Measurements from ENCODE around the gene SLC25A39. TPM values are rescaled to one million over a fixed set of nuclear protein-coding genes. Genes with fewer than 3 reads are reported as not detected.

SLC25A39 gene
- total and polyA plus RNA-seq, 2 of the 4 experiments (the other 2 are of a cell fraction): 49.1 to 99.7 TPM

GRCh38 chr17:44314524-44314868, 10.1 kb downstream of the SLC25A39 start:
- Histone ChIP-seq H2AFZ (replicated peaks; ENCODE audit: low read length, poor library complexity) (no peak overlapping the region), H2BK15ac (ENCODE audit: low read depth, low read length) (no peak overlapping the region), H3K79me1 (ENCODE audit: low read depth in 1 of 2, low read length in 2 of 2) (no peaks in the 10 kb centered on the region), H3K14ac (replicated peaks; ENCODE audit: low read depth, low read length) (no peak overlapping the region), H3K4me2 (ENCODE audit: low read depth, low read length) (no peak overlapping the region), H3K27ac (ENCODE audit: insufficient read depth, low read length) (no peak overlapping the region), H4K8ac (ENCODE audit: low read depth in 2 of 2, low read length in 2 of 2) (no peak overlapping the region), H2AK9ac (replicated peaks; ENCODE audit: low read depth, low read length, poor library complexity) (no peak overlapping the region), H4K20me1 (ENCODE audit: insufficient read depth, low read length) (peaks cover 4% of the 10 kb centered on the region; the same call in 1 of the 2 replicates), H3K36me3 (ENCODE audit: control insufficient read depth, insufficient read depth, low read length) (peaks cover 2% of the 10 kb centered on the region), H3K4me3 (ENCODE audit: insufficient read depth, low read depth, low read length) (no peak overlapping the region), H4K5ac (ENCODE audit: low read depth, low read length) (no peak overlapping the region), H3K9me3 (ENCODE audit: control insufficient read depth, insufficient read depth, low read length) (peaks cover 5% of the 10 kb centered on the region), H3K4me1 (ENCODE audit: control insufficient read depth, insufficient read depth, low read length) (peaks cover 4% of the 10 kb centered on the region; the same call in 1 of the 2 replicates), H4K91ac (ENCODE audit: insufficient read depth, low read depth, low read length) (no peak overlapping the region), H3K18ac (ENCODE audit: low read depth, low read length) (no peak overlapping the region), H3K9me1 (ENCODE audit: insufficient read depth, low read length) (no peaks in the 10 kb centered on the region; the same call in 1 of the 2 replicates), H3K23ac (ENCODE audit: low read depth, low read length) (no peak overlapping the region), H2BK5ac (ENCODE audit: low read depth, low read length, poor library complexity, severe bottlenecking) (no peak overlapping the region), H2AK5ac (ENCODE audit: low read depth, low read length) (no peak overlapping the region), H2BK20ac (ENCODE audit: low read depth, low read length) (no peak overlapping the region), H3K4ac (ENCODE audit: low read depth, low read length) (no peak overlapping the region), H3K27me3 (ENCODE audit: control insufficient read depth, insufficient read depth, low read length) (peaks cover 68% of the 10 kb centered on the region), H2BK120ac (ENCODE audit: low read depth, low read length) (no peak overlapping the region), H3K9ac (ENCODE audit: low read depth, low read length) (no peak overlapping the region), H3K56ac (ENCODE audit: extremely low read depth, insufficient read depth, low read length) (no peak overlapping the region)
- DNase-seq (no peak), ATAC-seq (ENCODE audit: low read depth) (no peak)
- ChIA-PET CTCF (no interaction called here), POLR2A (ENCODE audit: unreplicated experiment) (no interaction called here)
- BruUV-seq (replicated peaks): no TSS peak
- intact Hi-C loops (cut with micrococcal nuclease) (no loop called here), in situ Hi-C loops (cut with MboI; ENCODE audit: low sequenced_read_pairs) (no loop called here), dilution Hi-C loops (cut with HindIII; ENCODE audit: low sequenced_read_pairs, unreplicated experiment) (no loop called here)
- no peak for TF ChIP-seq NFE2L2 (IDR thresholded peaks at IDR 0.05; ENCODE audit: low read depth, low read length)
- no peak for TF ChIP-seq RFX5 (IDR thresholded peaks at IDR 0.05; ENCODE audit: low read depth, low read length)
- no peak for TF ChIP-seq CHD1 (IDR thresholded peaks at IDR 0.05; ENCODE audit: low read depth, low read length)
- no peak for TF ChIP-seq MAFK (IDR thresholded peaks at IDR 0.05; ENCODE audit: low read depth, low read length)
- no peak for TF ChIP-seq POLR2A (IDR thresholded peaks at IDR 0.05; ENCODE audit: low read depth, low read length)
- TF ChIP-seq CEBPB (IDR thresholded peaks at IDR 0.05; ENCODE audit: low read depth, low read length): no peak
- no peak for TF ChIP-seq MXI1 (IDR thresholded peaks at IDR 0.05; ENCODE audit: borderline replicate concordance, low read depth, low read length)
- TF ChIP-seq FOS (IDR thresholded peaks at IDR 0.05; ENCODE audit: low read depth, low read length): no peak
- no peak for TF ChIP-seq ELK1 (IDR thresholded peaks at IDR 0.05; ENCODE audit: borderline replicate concordance, low read depth, low read length)
- no peak for TF ChIP-seq SMC3 (IDR thresholded peaks at IDR 0.05; ENCODE audit: low read depth, low read length)
- no peak for TF ChIP-seq RAD21 (IDR thresholded peaks at IDR 0.05; ENCODE audit: low read length)
- TF ChIP-seq RCOR1 (IDR thresholded peaks at IDR 0.05; ENCODE audit: insufficient replicate concordance, low read length): no peak
- TF ChIP-seq MAZ (IDR thresholded peaks at IDR 0.05; ENCODE audit: borderline replicate concordance, low read depth, low read length): no peak
- TF ChIP-seq BHLHE40 (IDR thresholded peaks at IDR 0.05; ENCODE audit: low read depth, low read length): no peak
- TF ChIP-seq USF2 (IDR thresholded peaks at IDR 0.05; ENCODE audit: low read depth, low read length): no peak
- no CpG with 5 or more reads among the region's 11 CpGs for WGBS, 2 experiments (ENCODE audit: extremely low coverage in 2 of 2, insufficient read length in 1 of 2)

All from IMR-90 (cell line).